TTC549 (cell line): ENCODE results near the gene OSBP2.
"Not testable (repeated sequence)": the region's sequence is repeated elsewhere in the genome, so short reads cannot be mapped to it uniquely, and the experiment has no call there.

Experiments
- FAIRE-seq: peaks from 2 replicates; lab custom pipeline; 2012; peaks lifted over from hg19 to GRCh38; lab: Jason Lieb, UNC

OSBP2 gene

GRCh38 chr22:30694640-30695350, at the start of gene OSBP2:
Gene OSBP2 (plus strand): TSS chr22:30694874. CDS start chr22:30694910, 36 bp downstream.
- no peak for FAIRE-seq

GRCh38 chr22:30646518-30647160, 48.0 kb upstream of the OSBP2 start:
- FAIRE-seq = no peak

GRCh38 chr22:30647536-30647935, 47.1 kb upstream of the OSBP2 start:
- no peak for FAIRE-seq

- FAIRE-seq = no peak
Observed at GRCh38 chr22:30648825-30649224, 45.8 kb upstream of the OSBP2 start.

GRCh38 chr22:30649430-30650007, 45.2 kb upstream of the OSBP2 start:
- no peak for FAIRE-seq

GRCh38 chr22:30650508-30651116, 44.1 kb upstream of the OSBP2 start:
- FAIRE-seq = no peak

GRCh38 chr22:30652852-30653251, 41.8 kb upstream of the OSBP2 start:
- no peak for FAIRE-seq

GRCh38 chr22:30654361-30654760, 40.3 kb upstream of the OSBP2 start:
- no peak for FAIRE-seq

- FAIRE-seq = no peak
Observed at GRCh38 chr22:30655532-30655931, 39.1 kb upstream of the OSBP2 start.

- no peak for FAIRE-seq
Observed at GRCh38 chr22:30662040-30662439, 32.6 kb upstream of the OSBP2 start.

- no peak for FAIRE-seq
Observed at GRCh38 chr22:30664798-30665197, 29.9 kb upstream of the OSBP2 start.

GRCh38 chr22:30665266-30665665, 29.4 kb upstream of the OSBP2 start:
- FAIRE-seq = no peak

- no peak for FAIRE-seq
Observed at GRCh38 chr22:30665786-30666185, 28.9 kb upstream of the OSBP2 start.

- FAIRE-seq = no peak
Observed at GRCh38 chr22:30667107-30667493, 27.6 kb upstream of the OSBP2 start.

- no peak for FAIRE-seq
Observed at GRCh38 chr22:30667494-30668385, 26.9 kb upstream of the OSBP2 start, which contains the start of gene DUSP18. Gene DUSP18 (minus strand): TSS chr22:30667875. CDS start chr22:30664003, 3,872 bp downstream.

- FAIRE-seq = no peak
Observed at GRCh38 chr22:30668386-30668710, 26.3 kb upstream of the OSBP2 start.

- FAIRE-seq = no peak
Observed at GRCh38 chr22:30671071-30671470, 23.6 kb upstream of the OSBP2 start.

GRCh38 chr22:30673136-30673535, 21.5 kb upstream of the OSBP2 start:
- FAIRE-seq = no peak

GRCh38 chr22:30674482-30674881, 20.2 kb upstream of the OSBP2 start:
- FAIRE-seq = no peak

- FAIRE-seq = no peak
Observed at GRCh38 chr22:30675436-30675835, 19.2 kb upstream of the OSBP2 start.

GRCh38 chr22:30676565-30676964, 18.1 kb upstream of the OSBP2 start:
- FAIRE-seq = not testable (repeated sequence)
